ENCODE data around the gene KCNQ1. TPM values are rescaled to one million over a fixed set of nuclear protein-coding genes. Genes with fewer than 3 reads are reported as not detected.

KCNQ1 gene
- total RNA-seq, 1 experiment from 2014 or later, result 10.7 TPM

- H3K27ac ChIP-seq (ENCODE audit: low read depth, low read length), result no peak overlapping the region
- no peak overlapping the region for H3K4me2 ChIP-seq (ENCODE audit: low read length)
- H2AFZ ChIP-seq (ENCODE audit: low read depth, low read length, poor library complexity, severe bottlenecking), result no peak overlapping the region
- no peak for DNase-seq (ENCODE audit: low read depth, low spot score)
- no peaks in the 10 kb centered on the region for H3K27me3 ChIP-seq (ENCODE audit: insufficient read depth, low read length)
- POLR2A ChIA-PET, result interaction anchor here (1.0 kb wide), 1 partner anchor 12 kb away, joined by 3 read pairs; no protein-coding TSS in a partner anchor
- H3K9me2 ChIP-seq (ENCODE audit: insufficient read depth), result no peaks in the 10 kb centered on the region
- H3K79me2 ChIP-seq (ENCODE audit: insufficient read depth, low read length), result no peaks in the 10 kb centered on the region
- intact Hi-C loops (cut with micrococcal nuclease), result no loop called here
- no peaks in the 10 kb centered on the region for H3K9me3 ChIP-seq (ENCODE audit: control insufficient read depth in 1 of 2, insufficient read depth in 1 of 2, low read depth in 1 of 2, low read length in 2 of 2)
- TF ChIP-seq CBX3 (IDR thresholded peaks at IDR 0.05; ENCODE audit: low read depth), result no peak
- TF ChIP-seq ELF1 (IDR thresholded peaks at IDR 0.05; ENCODE audit: borderline replicate concordance, low read depth), result no peak
- TF ChIP-seq ZNF274 (IDR thresholded peaks at IDR 0.05; ENCODE audit: low read depth, low read length), result no peak
- TF ChIP-seq MAX (IDR thresholded peaks at IDR 0.05), result no peak
- TF ChIP-seq RAD21 (IDR thresholded peaks at IDR 0.05; ENCODE audit: low read depth), result no peak
- no peak overlapping the region for H3K4me3 ChIP-seq (replicated peaks in 1 of 2; ENCODE audit: low read depth in 1 of 2, low read length in 2 of 2)
- RAD21 ChIA-PET (ENCODE audit: low non-redundant PET in 1 of 2, low total read pairs in 2 of 2, uncharacterized antibody in 2 of 2, unreplicated experiment in 2 of 2), result no interaction called here
- H4K20me1 ChIP-seq (ENCODE audit: insufficient read depth), result no peaks in the 10 kb centered on the region
- BruUV-seq (replicated peaks), result no TSS peak
- peaks cover 18 to 27% of the 10 kb centered on the region in 2 experiments for H3K4me1 ChIP-seq (ENCODE audit: control insufficient read depth in 1 of 2, insufficient read depth in 2 of 2, low read length in 2 of 2)
- ATAC-seq, result no peak
- H3K36me3 ChIP-seq (ENCODE audit: control insufficient read depth in 1 of 2, insufficient read depth in 2 of 2, low read length in 2 of 2), result no peaks in the 10 kb centered on the region
- no peak overlapping the region for H3K9ac ChIP-seq (ENCODE audit: low read length)
- CTCF ChIA-PET, result no interaction called here
Observed at GRCh38 chr11:2459796-2460531, 15.2 kb downstream of the KCNQ1 start.

- BruUV-seq (replicated peaks), result no TSS peak
- TF ChIP-seq RAD21 (IDR thresholded peaks at IDR 0.05; ENCODE audit: low read depth) (no peak), TCF7L2 (IDR thresholded peaks at IDR 0.05; ENCODE audit: borderline replicate concordance, extremely low read depth, insufficient read depth, insufficient read length) (no peak), CEBPB (IDR thresholded peaks at IDR 0.05; ENCODE audit: low read depth) (no peak), FOSL1 (IDR thresholded peaks at IDR 0.05; ENCODE audit: low read depth) (no peak), CBX3 (IDR thresholded peaks at IDR 0.05; ENCODE audit: low read depth) (no peak), ZFX (IDR thresholded peaks at IDR 0.05) (no peak), REST (IDR thresholded peaks at IDR 0.05; ENCODE audit: low read depth) (no peak), CTCF (IDR thresholded peaks at IDR 0.05 in 2 of 3, conservative IDR thresholded peaks at IDR 0.05 in 1 of 3; ENCODE audit: borderline replicate concordance in 1 of 3, insufficient read depth in 1 of 3, low read depth in 2 of 3, low read length in 2 of 3) (no peak)
Observed at GRCh38 chr11:2460540-2461252, 15.9 kb downstream of the KCNQ1 start.

More at GRCh38 chr11:2460540-2461252, 15.9 kb downstream of the KCNQ1 start:
- ChIA-PET CTCF (no interaction called here), RAD21 (ENCODE audit: low non-redundant PET in 1 of 2, low total read pairs in 2 of 2, uncharacterized antibody in 2 of 2, unreplicated experiment in 2 of 2) (no interaction called here), POLR2A (no interaction called here)
- intact Hi-C loops (cut with micrococcal nuclease), result no loop called here
- no peak overlapping the region for H3K4me3 ChIP-seq (replicated peaks in 1 of 2; ENCODE audit: low read depth in 1 of 2, low read length in 2 of 2)
- no peak overlapping the region for H2AFZ ChIP-seq (ENCODE audit: low read depth, low read length, poor library complexity, severe bottlenecking)
- no peak overlapping the region for H3K27ac ChIP-seq (ENCODE audit: low read depth, low read length)
- H3K9me2 ChIP-seq (ENCODE audit: insufficient read depth), result no peaks in the 10 kb centered on the region
- H3K4me1 ChIP-seq (ENCODE audit: control insufficient read depth in 1 of 2, insufficient read depth in 2 of 2, low read length in 2 of 2), result peaks cover 18 to 27% of the 10 kb centered on the region in 2 experiments
- DNase-seq (ENCODE audit: low read depth, low spot score) (no peak), ATAC-seq (no peak)
- H3K9me3 ChIP-seq (ENCODE audit: control insufficient read depth in 1 of 2, insufficient read depth in 1 of 2, low read depth in 1 of 2, low read length in 2 of 2), result no peaks in the 10 kb centered on the region
- no peak overlapping the region for H3K9ac ChIP-seq (ENCODE audit: low read length)
- H3K4me2 ChIP-seq (ENCODE audit: low read length), result no peak overlapping the region
- H3K36me3 ChIP-seq (ENCODE audit: control insufficient read depth in 1 of 2, insufficient read depth in 2 of 2, low read length in 2 of 2), result no peaks in the 10 kb centered on the region
- H3K79me2 ChIP-seq (ENCODE audit: insufficient read depth, low read length), result no peaks in the 10 kb centered on the region
- H3K27me3 ChIP-seq (ENCODE audit: insufficient read depth, low read length), result no peaks in the 10 kb centered on the region
- H4K20me1 ChIP-seq (ENCODE audit: insufficient read depth), result no peaks in the 10 kb centered on the region
